ENCODE measurements around the gene CHST15.
"Not testable (repeated sequence)": the region's sequence is repeated elsewhere in the genome, so short reads cannot be mapped to it uniquely, and the experiment has no call there.

CHST15 gene

DNA sequence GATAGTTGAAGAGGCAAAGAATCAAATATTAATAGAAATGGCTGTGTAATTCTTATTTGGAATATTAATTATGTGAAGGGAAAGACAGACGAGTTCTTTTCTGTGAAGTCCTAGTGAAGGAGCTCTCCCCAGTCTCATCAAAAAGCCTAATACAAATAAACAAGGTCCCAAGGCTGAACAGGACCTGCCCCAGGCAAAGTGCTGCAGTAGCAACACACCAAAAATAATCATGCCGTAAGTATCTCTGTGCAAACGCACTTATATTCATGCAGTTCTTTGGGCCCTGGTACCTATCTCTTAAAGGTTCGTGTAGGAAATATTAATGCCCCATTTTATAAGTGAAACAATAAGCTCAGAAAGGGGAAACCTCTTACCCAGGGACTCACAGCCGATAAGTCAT lies 12.2 kb upstream of the CHST15 start:
- Histone ChIP-seq H3K4me3 (ENCODE audit: low read length) (no peak overlapping the region), H3K36me3 (ENCODE audit: control insufficient read depth, insufficient read depth, low read length) (no peaks in the 10 kb centered on the region), H3K9ac (ENCODE audit: low read length) (no peak overlapping the region), H3K27me3 (ENCODE audit: control insufficient read depth, insufficient read depth, low read length) (no peaks in the 10 kb centered on the region), H3K9me3 (ENCODE audit: control insufficient read depth, low read length) (no peaks in the 10 kb centered on the region), H3K4me1 (ENCODE audit: control insufficient read depth, insufficient read depth, low read length) (peaks cover 20% of the 10 kb centered on the region)

DNA sequence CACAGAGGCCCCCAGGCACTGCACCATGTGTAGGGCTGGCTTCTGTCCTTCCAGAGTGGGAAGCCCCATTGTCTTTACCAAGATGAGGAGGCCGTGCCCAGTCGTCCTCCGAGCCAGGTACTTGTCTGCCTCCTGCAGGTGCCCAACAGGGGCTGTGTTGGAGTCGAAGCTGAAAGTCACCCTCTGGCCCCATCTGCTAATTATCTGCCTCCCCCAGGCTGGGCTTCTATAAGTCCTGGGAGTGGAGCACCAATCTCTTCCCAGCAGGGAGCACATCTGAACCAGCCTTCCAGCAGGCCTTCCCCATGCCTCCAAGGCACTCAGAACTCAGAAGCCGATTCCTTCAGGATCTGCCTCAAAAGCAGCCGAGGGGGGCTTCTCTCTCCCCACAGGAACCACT lies 11.6 kb upstream of the CHST15 start:
- Histone ChIP-seq H3K4me3 (ENCODE audit: low read length) (no peak overlapping the region), H3K9ac (ENCODE audit: low read length) (no peak overlapping the region), H3K9me3 (ENCODE audit: control insufficient read depth, low read length) (no peaks in the 10 kb centered on the region), H3K36me3 (ENCODE audit: control insufficient read depth, insufficient read depth, low read length) (no peaks in the 10 kb centered on the region), H3K4me1 (ENCODE audit: control insufficient read depth, insufficient read depth, low read length) (peaks cover 20% of the 10 kb centered on the region), H3K27me3 (ENCODE audit: control insufficient read depth, insufficient read depth, low read length) (no peaks in the 10 kb centered on the region)

DNA sequence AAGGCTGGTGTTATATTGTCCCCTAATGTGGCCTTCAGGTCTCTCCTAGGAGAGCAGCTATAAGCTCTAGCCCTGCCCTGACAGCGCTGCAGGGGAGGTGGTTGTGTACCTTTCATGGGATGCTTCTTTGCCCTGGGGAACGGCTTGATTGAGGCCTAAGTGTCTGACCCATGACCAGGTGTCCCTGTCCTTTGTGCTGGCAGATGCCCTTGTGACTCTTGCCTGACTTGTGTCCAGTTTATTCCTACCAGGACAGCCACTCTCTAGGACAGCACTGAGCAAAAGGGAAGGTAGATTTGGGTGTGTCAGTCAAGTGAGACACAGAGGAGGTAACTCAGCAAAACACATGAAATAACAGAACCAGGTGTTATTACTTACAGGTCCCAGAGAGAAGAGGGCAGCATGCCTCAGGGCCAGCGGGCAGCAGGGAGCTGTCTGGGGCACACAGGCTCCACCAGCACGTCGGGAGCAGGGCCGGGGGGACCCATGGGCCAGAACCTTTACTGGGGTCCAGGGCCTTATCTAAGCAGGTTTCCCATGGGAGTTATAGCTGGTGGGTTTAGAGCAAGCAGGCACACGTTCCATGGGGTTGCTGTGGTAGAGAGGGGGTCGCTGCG lies 10.7 kb upstream of the CHST15 start:
- H3K36me3 ChIP-seq (ENCODE audit: control insufficient read depth, insufficient read depth, low read length): no peaks in the 10 kb centered on the region
- no peaks in the 10 kb centered on the region for H3K9me3 ChIP-seq (ENCODE audit: control insufficient read depth, low read length)
- peaks cover 20% of the 10 kb centered on the region for H3K4me1 ChIP-seq (ENCODE audit: control insufficient read depth, insufficient read depth, low read length)
- H3K9ac ChIP-seq (ENCODE audit: low read length): no peak overlapping the region
- H3K4me3 ChIP-seq (ENCODE audit: low read length): no peak overlapping the region
- H3K27me3 ChIP-seq (ENCODE audit: control insufficient read depth, insufficient read depth, low read length): no peaks in the 10 kb centered on the region

DNA sequence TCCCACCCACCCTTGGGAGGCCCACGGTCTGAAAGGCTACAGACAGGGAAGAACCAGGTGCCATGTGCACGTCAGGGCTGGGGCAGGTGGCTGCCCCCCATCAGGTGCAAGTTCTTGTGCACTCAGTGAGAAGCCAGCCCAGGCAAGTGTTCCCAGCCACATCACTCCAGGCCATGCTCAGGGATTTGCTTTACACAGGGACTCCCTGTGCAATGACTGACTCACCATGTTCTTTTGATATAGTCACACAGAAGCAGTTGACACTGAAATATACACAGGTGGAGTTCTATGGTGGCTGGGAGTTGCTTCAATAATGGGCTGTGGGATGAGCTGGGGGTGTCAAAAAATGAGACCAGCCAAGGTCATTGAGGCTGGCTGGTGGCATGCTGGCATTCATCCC lies 8.0 kb upstream of the CHST15 start:
- Histone ChIP-seq H3K36me3 (ENCODE audit: control insufficient read depth, insufficient read depth, low read length) (no peaks in the 10 kb centered on the region), H3K4me1 (ENCODE audit: control insufficient read depth, insufficient read depth, low read length) (peaks cover 15% of the 10 kb centered on the region), H3K9me3 (ENCODE audit: control insufficient read depth, low read length) (peaks cover 2% of the 10 kb centered on the region), H3K27me3 (ENCODE audit: control insufficient read depth, insufficient read depth, low read length) (peaks cover 16% of the 10 kb centered on the region), H3K4me3 (ENCODE audit: low read length) (no peak overlapping the region), H3K9ac (ENCODE audit: low read length) (no peak overlapping the region)

DNA sequence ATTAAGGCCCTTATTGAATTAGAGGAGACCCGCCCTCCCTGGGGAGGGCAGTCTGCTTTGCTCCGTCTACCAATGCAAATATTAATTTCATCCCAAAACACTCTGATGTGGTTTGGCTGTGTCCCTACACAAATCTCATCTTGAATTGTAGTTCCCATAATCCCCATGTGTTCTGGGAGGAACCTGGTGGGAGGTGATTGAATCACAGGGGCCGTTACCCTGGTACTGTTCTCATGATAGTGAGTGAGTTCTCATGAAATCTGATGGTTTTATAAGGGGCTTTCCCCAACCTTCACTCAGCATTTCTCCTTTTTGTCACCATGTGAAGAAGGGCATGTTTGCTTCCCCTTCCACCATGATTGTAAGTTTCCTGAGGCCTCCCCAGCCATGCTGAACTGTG lies 7.3 kb upstream of the CHST15 start:
- not testable (repeated sequence) for H3K4me1 ChIP-seq (ENCODE audit: control insufficient read depth, insufficient read depth, low read length); H3K36me3 ChIP-seq (ENCODE audit: control insufficient read depth, insufficient read depth, low read length); H3K9me3 ChIP-seq (ENCODE audit: control insufficient read depth, low read length); H3K4me3 ChIP-seq (ENCODE audit: low read length); H3K9ac ChIP-seq (ENCODE audit: low read length)
- H3K27me3 ChIP-seq (ENCODE audit: control insufficient read depth, insufficient read depth, low read length): peaks cover 20% of the 10 kb centered on the region

DNA sequence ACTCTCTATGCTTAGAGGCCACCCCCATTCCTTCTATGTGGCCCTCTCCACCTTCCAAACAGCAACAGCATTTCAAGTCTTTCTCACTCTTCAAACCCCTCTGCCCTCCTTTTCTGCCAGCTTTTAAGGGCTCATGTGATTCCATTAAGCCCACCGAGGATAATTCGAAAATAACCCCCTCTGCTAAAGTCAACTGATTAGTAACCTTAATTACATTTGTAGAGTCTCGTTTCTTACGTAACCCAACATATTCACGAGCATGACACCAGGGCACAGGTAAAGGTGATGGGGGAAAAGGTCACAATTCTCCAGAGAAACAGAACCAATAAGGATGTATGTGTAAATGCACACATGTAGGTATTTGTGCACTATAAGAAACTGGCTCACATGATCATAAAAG lies 6.7 kb upstream of the CHST15 start:
- Histone ChIP-seq H3K36me3 (ENCODE audit: control insufficient read depth, insufficient read depth, low read length) (no peaks in the 10 kb centered on the region), H3K27me3 (ENCODE audit: control insufficient read depth, insufficient read depth, low read length) (peaks cover 20% of the 10 kb centered on the region), H3K9ac (ENCODE audit: low read length) (no peak overlapping the region), H3K4me1 (ENCODE audit: control insufficient read depth, insufficient read depth, low read length) (peaks cover 5% of the 10 kb centered on the region), H3K9me3 (ENCODE audit: control insufficient read depth, low read length) (peaks cover 4% of the 10 kb centered on the region), H3K4me3 (ENCODE audit: low read length) (no peak overlapping the region)

DNA sequence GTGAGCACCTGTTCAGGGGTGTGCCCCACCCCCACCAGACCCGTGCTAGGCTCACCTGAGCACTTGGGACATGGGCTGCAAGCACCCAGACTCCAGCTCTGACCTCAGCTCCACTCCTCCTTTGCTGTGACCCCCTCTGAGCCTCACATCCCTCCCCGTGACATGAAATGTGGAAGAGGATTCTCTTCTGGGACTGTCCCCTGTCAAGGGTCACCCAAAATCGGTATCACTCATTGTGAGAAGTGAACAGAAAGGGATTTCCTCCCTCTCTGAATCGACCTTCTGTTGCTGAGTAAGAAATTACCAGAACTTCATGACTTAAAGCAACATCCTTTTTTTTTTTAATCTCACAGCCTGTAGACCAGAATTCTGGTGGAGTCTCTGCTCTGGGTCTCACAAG lies 6.2 kb upstream of the CHST15 start:
- Histone ChIP-seq H3K36me3 (ENCODE audit: control insufficient read depth, insufficient read depth, low read length) (no peaks in the 10 kb centered on the region), H3K4me1 (ENCODE audit: control insufficient read depth, insufficient read depth, low read length) (peaks cover 8% of the 10 kb centered on the region), H3K9ac (ENCODE audit: low read length) (no peak overlapping the region), H3K27me3 (ENCODE audit: control insufficient read depth, insufficient read depth, low read length) (peaks cover 20% of the 10 kb centered on the region), H3K9me3 (ENCODE audit: control insufficient read depth, low read length) (peaks cover 4% of the 10 kb centered on the region), H3K4me3 (ENCODE audit: low read length) (no peak overlapping the region)

DNA sequence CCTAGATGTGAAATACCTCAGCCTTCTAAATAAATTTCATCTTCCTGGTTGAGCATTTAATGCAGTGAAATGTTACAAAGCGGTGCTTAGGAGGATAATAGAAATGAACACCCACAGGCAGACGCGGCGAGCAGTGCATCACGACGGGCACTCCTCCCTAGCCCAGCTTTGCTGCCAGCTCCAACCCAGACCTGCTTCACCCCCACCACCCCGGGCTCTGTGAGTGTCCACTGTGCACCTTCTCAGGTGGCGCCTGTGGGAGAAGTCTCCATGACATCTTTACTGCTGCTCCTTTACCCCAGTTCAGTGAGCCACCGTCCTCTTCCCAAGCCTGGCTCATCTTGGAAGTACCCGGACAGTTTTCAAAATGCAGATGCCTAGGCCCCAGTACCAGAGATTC lies 5.2 kb upstream of the CHST15 start:
- H3K27me3 ChIP-seq (ENCODE audit: control insufficient read depth, insufficient read depth, low read length): peaks cover 20% of the 10 kb centered on the region
- H3K9me3 ChIP-seq (ENCODE audit: control insufficient read depth, low read length): peaks cover 4% of the 10 kb centered on the region

DNA sequence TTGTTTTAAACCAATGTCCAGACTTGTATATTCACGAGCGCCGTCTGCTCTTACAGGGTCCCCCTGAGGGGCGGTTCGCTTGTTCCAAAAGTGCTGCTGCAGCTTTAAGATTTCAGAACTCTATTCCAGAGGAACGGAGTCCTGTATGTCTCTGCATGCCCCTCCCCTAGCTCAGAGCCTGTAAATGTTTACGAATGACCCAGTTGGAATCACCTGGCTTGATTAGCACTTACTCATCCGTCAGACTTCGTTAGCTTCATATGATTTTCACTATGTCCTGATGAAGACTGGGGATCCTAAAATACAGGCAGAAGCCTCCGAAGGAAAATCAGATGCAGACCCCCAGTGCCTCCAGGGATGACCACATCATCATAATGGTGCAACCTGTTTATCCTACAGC lies 4.5 kb upstream of the CHST15 start:
- Histone ChIP-seq H3K27me3 (ENCODE audit: control insufficient read depth, insufficient read depth, low read length) (peaks cover 20% of the 10 kb centered on the region), H3K4me1 (ENCODE audit: control insufficient read depth, insufficient read depth, low read length) (peaks cover 22% of the 10 kb centered on the region), H3K9ac (ENCODE audit: low read length) (no peak overlapping the region), H3K9me3 (ENCODE audit: control insufficient read depth, low read length) (peaks cover 4% of the 10 kb centered on the region), H3K4me3 (ENCODE audit: low read length) (no peak overlapping the region), H3K36me3 (ENCODE audit: control insufficient read depth, insufficient read depth, low read length) (no peaks in the 10 kb centered on the region)

More for the DNA sequence above, 5.2 kb upstream of the CHST15 start:
- peaks cover 18% of the 10 kb centered on the region for H3K4me1 ChIP-seq (ENCODE audit: control insufficient read depth, insufficient read depth, low read length)
- H3K36me3 ChIP-seq (ENCODE audit: control insufficient read depth, insufficient read depth, low read length): no peaks in the 10 kb centered on the region
- no peak overlapping the region for H3K4me3 ChIP-seq (ENCODE audit: low read length)
- no peak overlapping the region for H3K9ac ChIP-seq (ENCODE audit: low read length)

DNA sequence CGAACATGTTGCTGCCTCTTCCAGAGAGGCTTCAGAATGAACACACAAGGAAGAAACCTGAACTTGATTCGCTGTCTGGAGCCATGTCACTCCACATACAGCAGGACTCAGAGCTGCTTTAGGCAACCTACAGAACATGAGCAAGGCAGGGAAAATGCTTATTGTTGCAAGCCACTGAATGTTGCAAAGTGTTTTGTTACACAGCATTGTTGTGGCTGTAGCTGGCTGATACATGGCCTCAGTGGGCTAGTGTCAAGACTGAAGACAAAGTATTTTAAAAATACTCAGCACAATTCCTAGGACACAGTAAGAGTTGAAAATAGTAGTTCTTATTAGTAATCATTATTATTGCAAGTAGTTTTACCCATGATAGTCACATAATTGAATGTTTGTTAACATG lies 3.1 kb upstream of the CHST15 start:
- Histone ChIP-seq H3K9ac (ENCODE audit: low read length) (no peak overlapping the region), H3K4me1 (ENCODE audit: control insufficient read depth, insufficient read depth, low read length) (peaks cover 22% of the 10 kb centered on the region), H3K27me3 (ENCODE audit: control insufficient read depth, insufficient read depth, low read length) (peaks cover 27% of the 10 kb centered on the region), H3K4me3 (ENCODE audit: low read length) (no peak overlapping the region), H3K36me3 (ENCODE audit: control insufficient read depth, insufficient read depth, low read length) (no peaks in the 10 kb centered on the region), H3K9me3 (ENCODE audit: control insufficient read depth, low read length) (peaks cover 4% of the 10 kb centered on the region)

DNA sequence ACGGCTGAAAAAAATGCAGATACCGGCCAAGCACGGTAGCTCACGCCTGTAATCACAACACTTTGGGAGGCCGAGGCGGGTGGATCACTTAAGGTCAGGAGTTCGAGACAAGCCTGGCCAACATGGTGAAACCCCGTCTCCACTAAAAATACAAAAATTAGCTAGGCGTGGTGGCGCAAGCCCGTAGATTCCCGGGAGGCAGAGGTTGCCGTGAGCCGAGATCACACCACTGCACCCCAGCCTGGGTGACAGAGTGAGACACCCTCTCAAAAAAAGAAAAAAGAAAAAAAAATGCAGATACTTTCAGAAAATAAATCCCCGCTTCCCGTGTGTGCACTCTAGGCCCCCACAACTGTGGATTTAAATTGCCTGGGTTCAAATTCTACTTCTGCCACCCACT lies 2.4 kb upstream of the CHST15 start:
- Histone ChIP-seq H3K4me1 (ENCODE audit: control insufficient read depth, insufficient read depth, low read length) (peaks cover 29% of the 10 kb centered on the region), H3K27me3 (ENCODE audit: control insufficient read depth, insufficient read depth, low read length) (peaks cover 32% of the 10 kb centered on the region)
- H3K9me3 ChIP-seq (ENCODE audit: control insufficient read depth, low read length); H3K9ac ChIP-seq (ENCODE audit: low read length); H3K36me3 ChIP-seq (ENCODE audit: control insufficient read depth, insufficient read depth, low read length); H3K4me3 ChIP-seq (ENCODE audit: low read length): not testable (repeated sequence)

DNA sequence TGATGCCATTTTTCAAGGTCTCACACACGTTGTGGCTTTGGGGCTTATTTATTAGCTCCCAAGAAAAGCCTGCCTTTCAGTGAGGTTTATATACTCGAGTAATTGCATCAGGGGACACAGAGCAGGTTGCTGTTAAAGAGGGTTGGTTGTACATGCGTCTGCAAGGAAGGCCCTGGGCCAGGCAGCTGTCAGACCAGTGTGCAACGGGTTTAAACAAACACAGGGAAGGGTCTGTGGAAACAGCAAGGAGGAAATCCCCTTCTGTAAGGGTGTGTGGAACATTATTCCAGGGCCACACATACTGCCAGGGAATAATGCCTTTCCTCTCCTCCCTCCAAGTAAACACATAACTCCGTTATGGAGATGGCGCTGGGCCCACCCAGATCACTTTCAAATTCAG lies 1.7 kb upstream of the CHST15 start:
- Histone ChIP-seq H3K9me3 (ENCODE audit: control insufficient read depth, low read length) (peaks cover 4% of the 10 kb centered on the region), H3K4me1 (ENCODE audit: control insufficient read depth, insufficient read depth, low read length) (peaks cover 35% of the 10 kb centered on the region), H3K9ac (ENCODE audit: low read length) (no peak overlapping the region), H3K27me3 (ENCODE audit: control insufficient read depth, insufficient read depth, low read length) (peaks cover 35% of the 10 kb centered on the region), H3K4me3 (ENCODE audit: low read length) (no peak overlapping the region), H3K36me3 (ENCODE audit: control insufficient read depth, insufficient read depth, low read length) (no peaks in the 10 kb centered on the region)

DNA sequence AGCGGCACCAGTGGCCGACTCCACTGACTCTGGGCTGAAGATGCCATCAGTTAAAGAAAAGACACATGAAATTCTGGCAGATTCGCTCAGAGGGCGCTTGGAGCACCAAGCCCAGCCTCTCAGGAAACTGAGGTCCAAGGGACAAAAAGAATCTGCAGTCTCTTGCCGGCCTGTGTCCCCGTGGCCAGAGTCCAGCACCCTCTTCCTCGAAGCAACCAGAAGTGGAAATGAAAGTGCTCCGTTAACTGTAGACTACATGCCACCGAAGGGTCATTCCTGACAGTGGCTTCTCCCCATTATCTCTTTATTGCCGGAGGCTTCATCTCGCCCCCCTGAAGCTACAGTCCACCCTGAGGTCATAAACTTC lies 1.0 kb upstream of the CHST15 start:
- Histone ChIP-seq H3K36me3 (ENCODE audit: control insufficient read depth, insufficient read depth, low read length) (no peaks in the 10 kb centered on the region), H3K4me1 (ENCODE audit: control insufficient read depth, insufficient read depth, low read length) (peaks cover 40% of the 10 kb centered on the region), H3K9ac (ENCODE audit: low read length) (peak overlapping the region; percentile 28), H3K27me3 (ENCODE audit: control insufficient read depth, insufficient read depth, low read length) (peaks cover 35% of the 10 kb centered on the region), H3K9me3 (ENCODE audit: control insufficient read depth, low read length) (peaks cover 4% of the 10 kb centered on the region), H3K4me3 (ENCODE audit: low read length) (no peak overlapping the region)
